Panc1 (cell line): ENCODE results near the gene FUT3. TPM values are rescaled to one million over a fixed set of nuclear protein-coding genes. Genes with fewer than 3 reads are reported as not detected.

Experiments
- ATAC-seq: fragments of 200-7000 bp; cut with Tn5 transposase; 2 replicates; pipeline ENCODE4 v1.9.1; 2020; ENCODE audit warnings: mild to moderate bottlenecking, moderate library complexity
- BruUV-seq: library from RNA; stranded (reverse); fragments of 400-500 nt; replicated peaks from 2 replicates; lab custom pipeline; 2021; lab: Mats Ljungman, UMichigan
- CTCF ChIA-PET: fragments of 300-600 bp; sonication (Branson Sonifier 250); formaldehyde crosslinking; loops from one replicate; lab custom pipeline; 2022; ENCODE audit warnings: antibody characterized with exemption; lab: Charles Lee
- POLR2A ChIA-PET: fragments of 300-600 bp; sonication (Branson Sonifier 250); formaldehyde crosslinking; loops from one replicate; lab custom pipeline; 2022; ENCODE audit warnings: antibody characterized with exemption; lab: Charles Lee
- DNase-seq: peaks from one replicate; pipeline ENCODE4 v3.0.0-alpha.2; 2010; ENCODE audit warnings: low read depth, low spot score
- H3K27ac ChIP-seq: 2 replicates; pipeline ENCODE4 v1.5.1; 2011; ENCODE audit warnings: mild to moderate bottlenecking, low read length, inconsistent platforms
- H3K27me3 ChIP-seq: fragments of 200-500 bp; sonication (Bioruptor generic); 2 replicates; pipeline ENCODE4 v1.6.0; 2014; ENCODE audit warnings: low read length, inconsistent platforms; ENCODE audit not compliant: control insufficient read depth, insufficient read depth
- H3K36me3 ChIP-seq: fragments of 200-500 bp; sonication (Bioruptor generic); 2 replicates; pipeline ENCODE4 v1.5.1; 2014; ENCODE audit warnings: inconsistent platforms, mild to moderate bottlenecking, low read length, moderate library complexity; ENCODE audit not compliant: control insufficient read depth, insufficient read depth
- H3K4me1 ChIP-seq: 2 replicates; pipeline ENCODE4 v1.5.1; 2011; ENCODE audit warnings: inconsistent platforms, mild to moderate bottlenecking, low read length, moderate library complexity; ENCODE audit not compliant: control insufficient read depth, insufficient read depth
- H3K4me3 ChIP-seq, 2 experiments: 2 replicates each; pipeline ENCODE4 v1.5.1; 2011 to 2012; ENCODE audit warnings: low read depth in 2 of 2, low read length in 2 of 2, mild to moderate bottlenecking in 2 of 2, inconsistent platforms in 1 of 2, moderate library complexity in 1 of 2
- H3K9me3 ChIP-seq: fragments of 200-500 bp; sonication (Bioruptor generic); 2 replicates; pipeline ENCODE4 v1.5.1; 2014; ENCODE audit warnings: low read depth, mild to moderate bottlenecking, inconsistent platforms, low read length, moderate library complexity; ENCODE audit not compliant: control insufficient read depth, insufficient read depth
- CTCF ChIP-seq: fragments of 450-650 bp; IDR thresholded peaks from 2 replicates; pipeline ENCODE4 v1.5.1; 2017; ENCODE audit warnings: mild to moderate bottlenecking
- POLR2AphosphoS5 ChIP-seq: IDR thresholded peaks from 2 replicates; pipeline ENCODE4 v1.6.1; 2012; ENCODE audit warnings: mild to moderate bottlenecking, low read depth, low read length, moderate library complexity
- REST ChIP-seq, 2 experiments: IDR thresholded peaks; 2 replicates each; pipeline ENCODE4 v1.6.1; 2011 to 2012; ENCODE audit warnings: low read depth in 2 of 2, control low read depth in 1 of 2, low read length in 1 of 2, mild to moderate bottlenecking in 1 of 2, moderate library complexity in 1 of 2; ENCODE audit not compliant: insufficient read depth in 1 of 2
- SIN3A ChIP-seq: IDR thresholded peaks from 2 replicates; pipeline ENCODE4 v1.6.1; 2012; ENCODE audit warnings: low read depth, mild to moderate bottlenecking, low read length, moderate library complexity, borderline replicate concordance; ENCODE audit not compliant: insufficient read depth
- TCF7L2 ChIP-seq: IDR thresholded peaks from 2 replicates; pipeline ENCODE4 v1.6.1; 2011; ENCODE audit warnings: mild to moderate bottlenecking, low read depth, low read length, inconsistent platforms
- in situ Hi-C: cut with HindIII; loops from 2 replicates; pipeline ENCODE4 v1.10.0; 2016; ENCODE audit warnings: low sequenced_read_pairs, low pct_unique_long_range_greater_than_20kb
- intact Hi-C: fragments of 100-400 bp; cut with micrococcal nuclease; formaldehyde crosslinking; loops from one replicate; pipeline ENCODE4 v1.10.0; 2022; ENCODE audit not compliant: unreplicated experiment
- total RNA-seq: library from RNA; stranded (reverse); gene quantifications from one replicate; pipeline ENCODE4 v1.2.1, GENCODE V29; 2021; ENCODE audit not compliant: unreplicated experiment

Gene FUT3
- total RNA-seq, 1 experiment from 2014 or later: 0.36 TPM

- Histone ChIP-seq H3K4me1 (peaks cover 4% of the 10 kb centered on the region), H3K4me3 (no peak overlapping the region), H3K9me3 (no peaks in the 10 kb centered on the region), H3K36me3 (no peaks in the 10 kb centered on the region), H3K27ac (no peak overlapping the region), H3K27me3 (no peaks in the 10 kb centered on the region)
- in situ Hi-C loops (no loop called here), intact Hi-C loops (loop anchor here (10.0 kb wide), 2 partner anchors 95 to 105 kb away; partner anchors contain the start of gene RPL36)
- TF ChIP-seq SIN3A (no peak), CTCF (no peak), REST (IDR thresholded peaks at IDR 0.05; ENCODE audit: insufficient read depth in 1 of 2, low read depth in 2 of 2, low read length in 1 of 2) (no peak), POLR2AphosphoS5 (no peak), TCF7L2 (no peak)
- CTCF ChIA-PET: no interaction called here
- POLR2A ChIA-PET: no interaction called here
- no peak for DNase-seq
- ATAC-seq: no peak
- BruUV-seq: no TSS peak
These were observed 51.7 kb downstream of the FUT3 start for GRCh38 chr19:5799247-5800241.

- H3K36me3 ChIP-seq: no peaks in the 10 kb centered on the region
- ChIA-PET CTCF (no interaction called here), POLR2A (no interaction called here)
- H3K4me3 ChIP-seq: no peak overlapping the region
- no peaks in the 10 kb centered on the region for H3K4me1 ChIP-seq
- ATAC-seq: no peak
- no peak for DNase-seq
- BruUV-seq: no TSS peak
- no peak overlapping the region for H3K27ac ChIP-seq
- H3K27me3 ChIP-seq: no peaks in the 10 kb centered on the region
- in situ Hi-C loops: no loop called here
- H3K9me3 ChIP-seq: no peaks in the 10 kb centered on the region
- TF ChIP-seq POLR2AphosphoS5 (no peak), REST (IDR thresholded peaks at IDR 0.05; ENCODE audit: insufficient read depth in 1 of 2, low read depth in 2 of 2, low read length in 1 of 2) (no peak), CTCF (no peak), SIN3A (no peak), TCF7L2 (no peak)
- intact Hi-C loops: loop anchor here (10.0 kb wide), 1 partner anchor 103 kb away; the partner anchor contains the start of gene RPL36
These were observed 53.0 kb downstream of the FUT3 start for GRCh38 chr19:5798244-5798643.
